H9 (cell line): ENCODE data around the gene TMEM26. TPM values are rescaled to one million over a fixed set of nuclear protein-coding genes. Genes with fewer than 3 reads are reported as not detected.

ENCODE experiments used
- DNase-seq: peaks from one replicate; pipeline ENCODE4 v3.0.0-alpha.2; 2017
- H2AFZ ChIP-seq: one replicate; pipeline ENCODE4 v1.6.1; 2013; ENCODE audit warnings: mild to moderate bottlenecking, low read length, control low read depth, moderate library complexity
- H2AK5ac ChIP-seq: 2 replicates; pipeline ENCODE4 v1.6.1; 2013; ENCODE audit warnings: low read length, control low read depth, mixed read lengths; ENCODE audit not compliant: insufficient read length
- H2BK120ac ChIP-seq: one replicate; pipeline ENCODE4 v1.6.1; 2013; ENCODE audit warnings: low read depth, mild to moderate bottlenecking, low read length, control low read depth, inconsistent platforms; ENCODE audit not compliant: poor library complexity, severe bottlenecking
- H2BK12ac ChIP-seq: 2 replicates; pipeline ENCODE4 v1.6.1; 2013; ENCODE audit warnings: low read length, control low read depth, mixed read lengths, low read depth; ENCODE audit not compliant: insufficient read length
- H2BK15ac ChIP-seq: 2 replicates; pipeline ENCODE4 v1.6.1; 2013; ENCODE audit warnings: low read depth, low read length, control low read depth
- H2BK20ac ChIP-seq: one replicate; pipeline ENCODE4 v1.6.1; 2013; ENCODE audit warnings: low read depth, mild to moderate bottlenecking, low read length, control low read depth, inconsistent platforms; ENCODE audit not compliant: poor library complexity, severe bottlenecking
- H2BK5ac ChIP-seq: 2 replicates; pipeline ENCODE4 v1.6.1; 2013; ENCODE audit warnings: low read length, control low read depth, mixed read lengths; ENCODE audit not compliant: insufficient read length
- H3K14ac ChIP-seq: 2 replicates; pipeline ENCODE4 v1.6.1; 2013; ENCODE audit warnings: low read length, control low read depth; ENCODE audit not compliant: insufficient read depth
- H3K18ac ChIP-seq: 2 replicates; pipeline ENCODE4 v1.6.1; 2013; ENCODE audit warnings: low read depth, mild to moderate bottlenecking, mixed read lengths, low read length, control low read depth; ENCODE audit not compliant: insufficient read length
- H3K23ac ChIP-seq: 2 replicates; pipeline ENCODE4 v1.6.1; 2013; ENCODE audit warnings: low read length, control low read depth, mixed read lengths, low read depth; ENCODE audit not compliant: insufficient read length
- H3K23me2 ChIP-seq: 2 replicates; pipeline ENCODE4 v1.6.1; 2013; ENCODE audit warnings: low read depth, mild to moderate bottlenecking, mixed read lengths, low read length, control low read depth; ENCODE audit not compliant: insufficient read length, poor library complexity, severe bottlenecking
- H3K27ac ChIP-seq: 2 replicates; pipeline ENCODE4 v1.5.1; 2013; ENCODE audit warnings: low read length, control low read depth, mixed read lengths, low read depth; ENCODE audit not compliant: insufficient read length
- H3K27me3 ChIP-seq: 2 replicates; pipeline ENCODE4 v1.6.1; 2013; ENCODE audit warnings: low read length, control low read depth, inconsistent platforms; ENCODE audit not compliant: insufficient read depth
- H3K4ac ChIP-seq: 2 replicates; pipeline ENCODE4 v1.6.1; 2013; ENCODE audit warnings: low read depth, mild to moderate bottlenecking, control low read depth, inconsistent platforms, low read length, moderate library complexity
- H3K4me1 ChIP-seq: 2 replicates; pipeline ENCODE4 v1.6.1; 2013; ENCODE audit warnings: low read length, control low read depth, inconsistent platforms; ENCODE audit not compliant: insufficient read depth
- H3K4me2 ChIP-seq: 2 replicates; pipeline ENCODE4 v1.6.1; 2013; ENCODE audit warnings: low read length, control low read depth, mixed read lengths; ENCODE audit not compliant: insufficient read length, insufficient read depth
- H3K56ac ChIP-seq: 2 replicates; pipeline ENCODE4 v1.6.1; 2013; ENCODE audit warnings: low read depth, mild to moderate bottlenecking, mixed read lengths, low read length, control low read depth; ENCODE audit not compliant: insufficient read length
- H3K79me1 ChIP-seq: 2 replicates; pipeline ENCODE4 v1.6.1; 2013; ENCODE audit warnings: low read depth, mild to moderate bottlenecking, moderate library complexity, low read length, control low read depth, inconsistent platforms; ENCODE audit not compliant: insufficient read depth, poor library complexity, severe bottlenecking
- H3K79me2 ChIP-seq: 2 replicates; pipeline ENCODE4 v1.6.1; 2013; ENCODE audit warnings: low read length, control low read depth, inconsistent platforms; ENCODE audit not compliant: insufficient read depth
- H3K9ac ChIP-seq: 2 replicates; pipeline ENCODE4 v1.6.1; 2013; ENCODE audit warnings: low read length, control low read depth, mixed read lengths; ENCODE audit not compliant: insufficient read length; ENCODE audit errors: extremely low read depth
- H3K9me3 ChIP-seq: one replicate; pipeline ENCODE4 v1.6.1; 2013; ENCODE audit warnings: low read depth, low read length, inconsistent platforms; ENCODE audit not compliant: control insufficient read depth
- H3T11ph ChIP-seq: one replicate; pipeline ENCODE4 v1.6.1; 2013; ENCODE audit warnings: mild to moderate bottlenecking, low read length, control low read depth, inconsistent platforms
- H4K20me1 ChIP-seq: one replicate; pipeline ENCODE4 v1.6.1; 2013; ENCODE audit not compliant: control insufficient read depth, insufficient read length, insufficient read depth
- H4K5ac ChIP-seq: 2 replicates; pipeline ENCODE4 v1.6.1; 2013; ENCODE audit warnings: low read depth, mild to moderate bottlenecking, mixed read lengths, low read length, control low read depth; ENCODE audit not compliant: insufficient read length
- H4K8ac ChIP-seq: replicated peaks from 2 replicates; pipeline ENCODE4 v1.6.1; 2013; ENCODE audit warnings: low read length, control low read depth, mixed read lengths, low read depth; ENCODE audit not compliant: insufficient read length
- H4K91ac ChIP-seq: 2 replicates; pipeline ENCODE4 v1.6.1; 2013; ENCODE audit warnings: low read depth, mild to moderate bottlenecking, moderate library complexity, mixed read lengths, low read length, control low read depth; ENCODE audit not compliant: insufficient read length
- H3K27ac Mint-ChIP-seq, 3 experiments: 2 replicates in 2 of 3; 3 replicates in 1 of 3; pipeline ENCODE4 v1.8.0; 2020 to 2021; ENCODE audit warnings: mixed read lengths in 3 of 3, mild to moderate bottlenecking in 1 of 3, moderate library complexity in 1 of 3
- H3K27me3 Mint-ChIP-seq: 2 replicates; pipeline ENCODE4 v1.8.0; 2021; ENCODE audit warnings: low read depth, mild to moderate bottlenecking, moderate library complexity, mixed read lengths
- H3K36me3 Mint-ChIP-seq, 3 experiments: 2 replicates in 2 of 3; 3 replicates in 1 of 3; pipeline ENCODE4 v1.8.0; 2020 to 2021; ENCODE audit warnings: low read depth in 3 of 3, mixed read lengths in 3 of 3; ENCODE audit not compliant: insufficient read depth in 1 of 3
- H3K4me1 Mint-ChIP-seq, 2 experiments: 2 replicates each; pipeline ENCODE4 v1.8.0; 2020; ENCODE audit warnings: mixed read lengths in 2 of 2
- H3K4me3 Mint-ChIP-seq, 2 experiments: 2 replicates in 1 of 2; 3 replicates in 1 of 2; pipeline ENCODE4 v1.8.0; 2020 to 2021; ENCODE audit warnings: mild to moderate bottlenecking in 2 of 2, mixed read lengths in 2 of 2, moderate library complexity in 1 of 2
- H3K9me3 Mint-ChIP-seq, 2 experiments: 2 replicates in 1 of 2; 3 replicates in 1 of 2; pipeline ENCODE4 v1.8.0; 2020; ENCODE audit warnings: mild to moderate bottlenecking in 2 of 2, mixed read lengths in 2 of 2, moderate library complexity in 1 of 2
- CTCF ChIP-seq: fragments of 200-600 bp; sonication (generic); conservative IDR thresholded peaks from 3 replicates; pipeline ENCODE4 v1.8.0; 2021; ENCODE audit warnings: antibody characterized with exemption, mild to moderate bottlenecking
- WGBS: extraction: QIAGEN DNeasy Blood & Tissue Kit; methylation state at CpG from one replicate; pipeline ENCODE4 v1.1.7; 2013; ENCODE audit warnings: missing lambda C conversion rate, low lambda C conversion rate, mixed read lengths; ENCODE audit not compliant: insufficient read length; ENCODE audit errors: extremely low coverage; 5-methylcytosine and 5-hydroxymethylcytosine counted together
- total RNA-seq: library from RNA; stranded (reverse); gene quantifications from 2 replicates; pipeline ENCODE4 v1.2.1, GENCODE V29; 2021

The TMEM26 gene
- total RNA-seq, 1 experiment from 2014 or later = 0.15 TPM

- H3K56ac ChIP-seq = no peak overlapping the region
Observed at GRCh38 chr10:61376908-61377368, 76.2 kb downstream of the TMEM26 start.

More at GRCh38 chr10:61376908-61377368, 76.2 kb downstream of the TMEM26 start:
- H3K9me3 ChIP-seq = no peaks in the 10 kb centered on the region
- no peak for TF ChIP-seq CTCF
- H3K4ac ChIP-seq = no peak overlapping the region
- no peak overlapping the region for H2BK20ac ChIP-seq
- Mint-ChIP-seq H3K9me3 (peaks cover 12 to 18% of the 10 kb centered on the region in 2 experiments; a peak in 4 of 5 replicates), H3K4me3 (no peak overlapping the region), H3K27ac (no peak overlapping the region), H3K36me3 (peaks cover 0 to 5% (median 4%) of the 10 kb centered on the region in 3 experiments; a peak in 2 of 7 replicates), H3K27me3 (no peaks in the 10 kb centered on the region), H3K4me1 (no peaks in the 10 kb centered on the region)
- H3K4me1 ChIP-seq = no peaks in the 10 kb centered on the region
- H2BK120ac ChIP-seq = no peak overlapping the region
- H3K27me3 ChIP-seq = no peaks in the 10 kb centered on the region
- no peak overlapping the region for H4K91ac ChIP-seq
- no peak overlapping the region for H3K4me2 ChIP-seq
- H3K79me1 ChIP-seq = no peaks in the 10 kb centered on the region
- no peak overlapping the region for H3K9ac ChIP-seq
- no peak overlapping the region for H3K23ac ChIP-seq
- no peaks in the 10 kb centered on the region for H4K20me1 ChIP-seq
- no peak overlapping the region for H2BK5ac ChIP-seq
- no peaks in the 10 kb centered on the region for H3K79me2 ChIP-seq
- no peak overlapping the region for H4K8ac ChIP-seq
- H2BK15ac ChIP-seq = no peak overlapping the region
- no peak overlapping the region for H2BK12ac ChIP-seq
- no peak for DNase-seq
- H2AFZ ChIP-seq = no peak overlapping the region
- H2AK5ac ChIP-seq = no peak overlapping the region
- H3K23me2 ChIP-seq = no peaks in the 10 kb centered on the region
- WGBS = no CpG with 5 or more reads among the region's 23 CpGs
- no peak overlapping the region for H3T11ph ChIP-seq
- no peak overlapping the region for H4K5ac ChIP-seq
- H3K27ac ChIP-seq = no peak overlapping the region
- H3K14ac ChIP-seq = no peak overlapping the region
- H3K18ac ChIP-seq = no peak overlapping the region
